ENCODE data around the gene MS4A1.

- TF ChIP-seq MAFK (IDR thresholded peaks at IDR 0.05; ENCODE audit: low read depth, low read length), result no peak
- no peak for TF ChIP-seq RFX5 (IDR thresholded peaks at IDR 0.05; ENCODE audit: low read depth, low read length)
- no peak for TF ChIP-seq CTCF (conservative IDR thresholded peaks at IDR 0.05; ENCODE audit: low read depth, low read length)
- TF ChIP-seq POLR2A (IDR thresholded peaks at IDR 0.05; ENCODE audit: low read depth, low read length), result no peak
- no peak for TF ChIP-seq BHLHE40 (IDR thresholded peaks at IDR 0.05; ENCODE audit: low read depth, low read length)
- no peak for TF ChIP-seq ELK1 (IDR thresholded peaks at IDR 0.05; ENCODE audit: borderline replicate concordance, low read depth, low read length)
- no peak for TF ChIP-seq MXI1 (IDR thresholded peaks at IDR 0.05; ENCODE audit: borderline replicate concordance, low read depth, low read length)
- TF ChIP-seq CEBPB (IDR thresholded peaks at IDR 0.05; ENCODE audit: low read depth, low read length), result no peak
- TF ChIP-seq USF2 (IDR thresholded peaks at IDR 0.05; ENCODE audit: low read depth, low read length), result no peak
- TF ChIP-seq RCOR1 (IDR thresholded peaks at IDR 0.05; ENCODE audit: insufficient replicate concordance, low read length), result no peak
- no peak for TF ChIP-seq SMC3 (IDR thresholded peaks at IDR 0.05; ENCODE audit: low read depth, low read length)
- TF ChIP-seq NFE2L2 (IDR thresholded peaks at IDR 0.05; ENCODE audit: low read depth, low read length), result no peak
- TF ChIP-seq CHD1 (IDR thresholded peaks at IDR 0.05; ENCODE audit: low read depth, low read length), result no peak
These were observed 30.3 kb downstream of the MS4A1 start for GRCh38 chr11:60485987-60486386.
